Gastrocnemius medialis (tissue), 4 donors: Measurements from ENCODE around the gene GATC. TPM values are rescaled to one million over a fixed set of nuclear protein-coding genes. Genes with fewer than 3 reads are reported as not detected.
"Not testable (repeated sequence)": the region's sequence is repeated elsewhere in the genome, so short reads cannot be mapped to it uniquely, and the experiment has no call there.

Experiments
- ATAC-seq, 2 donors: fragments of 150-250 bp; one replicate each; pipeline ENCODE4 v1.9.1; 2016
- DNase-seq, 2 donors: peaks; one replicate each; pipeline ENCODE4 v3.0.0-alpha.2; 2019
- H3K27ac ChIP-seq, 4 donors: fragments of 200-600 bp; sonication (generic); 1 replicate in 1 of 4; 2 replicates in 3 of 4; pipeline ENCODE4 v1.5.1; 2016 to 2018; ENCODE audit warnings: mild to moderate bottlenecking in 2 of 4, moderate library complexity in 1 of 4
- H3K27me3 ChIP-seq, 3 donors: fragments of 200-600 bp; sonication (generic) in 2 of 3; 1 replicate in 1 of 3; 2 replicates in 2 of 3; pipeline versions ENCODE4 v1.5.1 to v1.6.0; 2016 to 2019; ENCODE audit warnings: mild to moderate bottlenecking in 1 of 3, moderate library complexity in 1 of 3
- H3K36me3 ChIP-seq, 2 donors: fragments of 200-600 bp; sonication (generic) in 1 of 2; one replicate each; pipeline ENCODE4 v1.5.1; 2017 to 2018
- H3K4me1 ChIP-seq, 2 donors: fragments of 200-600 bp; sonication (generic) in 1 of 2; one replicate each; pipeline ENCODE4 v1.5.1; 2016 to 2017; ENCODE audit warnings: mild to moderate bottlenecking in 2 of 2
- H3K4me3 ChIP-seq, 4 donors: fragments of 200-600 bp; sonication (generic) in 3 of 4; 1 replicate in 1 of 4; 2 replicates in 3 of 4; pipeline ENCODE4 v1.5.1; 2016 to 2019; ENCODE audit warnings: mild to moderate bottlenecking in 2 of 4
- H3K9me3 ChIP-seq, 3 donors: fragments of 200-600 bp; sonication (generic) in 2 of 3; 1 replicate in 1 of 3; 2 replicates in 2 of 3; pipeline ENCODE4 v1.5.1; 2016 to 2019
- POLR2A ChIP-seq, 2 donors: fragments of 450-650 bp; IDR thresholded peaks; one replicate each; pipeline ENCODE4 v1.6.1; 2017; ENCODE audit warnings: antibody characterized with exemption in 2 of 2, mild to moderate bottlenecking in 2 of 2, moderate library complexity in 2 of 2
- in situ Hi-C, 4 donors: fragments of 200-750 bp; cut with MboI; loops; one replicate each; pipeline versions ENCODE4 v1.15.0 to v1.8.0; 2017; ENCODE audit warnings: low sequenced_read_pairs in 4 of 4
- intact Hi-C: fragments of 100-400 bp; cut with DNase I; formaldehyde crosslinking; loops from one replicate; pipeline ENCODE4 v1.15.1; 2023; ENCODE audit warnings: low total_unique reads
- total RNA-seq, 4 donors: library from RNA; depleted of rRNA; stranded (reverse); fragments of >200 nt; gene quantifications; one replicate each; pipeline versions ENCODE4 v1.1.0 to v1.2.3, GENCODE V29; 2016
- TF ChIP-seq, protein P1 (sequence below), 5 experiments: fragments of 450-650 bp in 3 of 5; fragments of 200-600 bp in 2 of 5; sonication (generic) in 2 of 5; IDR thresholded peaks in 4 of 5; conservative IDR thresholded peaks in 1 of 5; 1 replicate in 4 of 5; 2 replicates in 1 of 5; pipeline ENCODE4 v1.5.1; 2016 to 2019; ENCODE audit warnings: antibody characterized with exemption in 5 of 5, mild to moderate bottlenecking in 3 of 5, moderate library complexity in 3 of 5

The GATC gene
- total RNA-seq, 4 donors from 2014 or later: 14.5 to 20.7 (median 18.4) TPM

DNA sequence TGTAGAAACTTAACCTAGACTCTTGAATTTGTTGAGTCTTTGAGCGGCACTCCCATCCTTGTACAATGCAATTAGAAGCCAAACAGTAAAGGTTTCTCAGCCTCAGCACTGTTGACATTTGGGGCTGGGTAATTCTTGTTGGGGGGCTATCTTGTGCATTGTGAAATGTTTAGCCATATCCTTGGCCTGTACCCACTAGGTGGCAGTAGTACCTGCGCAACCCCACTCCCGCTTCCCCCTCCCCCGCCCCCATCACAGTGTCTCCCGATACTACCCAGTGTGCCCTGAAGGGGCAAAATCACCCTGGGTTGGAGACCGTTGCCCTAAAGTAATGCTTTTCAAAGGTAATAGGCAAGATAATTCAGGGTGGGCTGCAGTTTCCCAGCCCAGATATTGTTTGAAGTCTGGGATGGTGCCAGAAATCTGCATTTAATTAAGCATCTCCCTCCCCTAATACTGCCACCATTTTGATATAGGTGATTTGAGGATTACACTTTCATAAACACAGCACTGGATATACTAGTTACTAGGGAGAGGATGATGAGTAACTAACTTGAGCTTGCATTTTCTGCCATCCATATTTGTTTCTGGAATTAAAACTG is 6.5 kb upstream of the GATC start:
- Histone ChIP-seq H3K36me3 (peaks cover 0 to 33% of the 10 kb centered on the region in 2 donors), H3K4me3 (peak overlapping the region in 2 of 4 donors; percentile 87 to 92), H3K27ac (peak overlapping the region in 2 of 4 donors; percentile 2 to 98), H3K27me3 (no peaks in the 10 kb centered on the region), H3K4me1 (peaks cover 16 to 21% of the 10 kb centered on the region in 2 donors), H3K9me3 (no peaks in the 10 kb centered on the region)
- DNase-seq: peak; percentile 10 to 46
- intact Hi-C loops (loop anchor here (2.0 to 10.0 kb wide), 6 partner anchors 29 to 577 kb away; partner anchors contain the start of genes C12orf43, CABP1, COQ5 and DYNLL1), in situ Hi-C loops (loop anchor here in 1 of 4 donors (10.0 kb wide), 1 partner anchor 115 kb away; the partner anchor contains the start of gene PLA2G1B)
- TF ChIP-seq, protein P1, sequence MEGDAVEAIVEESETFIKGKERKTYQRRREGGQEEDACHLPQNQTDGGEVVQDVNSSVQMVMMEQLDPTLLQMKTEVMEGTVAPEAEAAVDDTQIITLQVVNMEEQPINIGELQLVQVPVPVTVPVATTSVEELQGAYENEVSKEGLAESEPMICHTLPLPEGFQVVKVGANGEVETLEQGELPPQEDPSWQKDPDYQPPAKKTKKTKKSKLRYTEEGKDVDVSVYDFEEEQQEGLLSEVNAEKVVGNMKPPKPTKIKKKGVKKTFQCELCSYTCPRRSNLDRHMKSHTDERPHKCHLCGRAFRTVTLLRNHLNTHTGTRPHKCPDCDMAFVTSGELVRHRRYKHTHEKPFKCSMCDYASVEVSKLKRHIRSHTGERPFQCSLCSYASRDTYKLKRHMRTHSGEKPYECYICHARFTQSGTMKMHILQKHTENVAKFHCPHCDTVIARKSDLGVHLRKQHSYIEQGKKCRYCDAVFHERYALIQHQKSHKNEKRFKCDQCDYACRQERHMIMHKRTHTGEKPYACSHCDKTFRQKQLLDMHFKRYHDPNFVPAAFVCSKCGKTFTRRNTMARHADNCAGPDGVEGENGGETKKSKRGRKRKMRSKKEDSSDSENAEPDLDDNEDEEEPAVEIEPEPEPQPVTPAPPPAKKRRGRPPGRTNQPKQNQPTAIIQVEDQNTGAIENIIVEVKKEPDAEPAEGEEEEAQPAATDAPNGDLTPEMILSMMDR (IDR thresholded peaks at IDR 0.05 in 4 of 5, conservative IDR thresholded peaks at IDR 0.05 in 1 of 5): peak in 4 of 5 experiments; percentile 21 to 68 (median 50)
- TF ChIP-seq POLR2A (IDR thresholded peaks at IDR 0.05): no peak
- peak in 1 of 2 donors; percentile 55 for ATAC-seq

DNA sequence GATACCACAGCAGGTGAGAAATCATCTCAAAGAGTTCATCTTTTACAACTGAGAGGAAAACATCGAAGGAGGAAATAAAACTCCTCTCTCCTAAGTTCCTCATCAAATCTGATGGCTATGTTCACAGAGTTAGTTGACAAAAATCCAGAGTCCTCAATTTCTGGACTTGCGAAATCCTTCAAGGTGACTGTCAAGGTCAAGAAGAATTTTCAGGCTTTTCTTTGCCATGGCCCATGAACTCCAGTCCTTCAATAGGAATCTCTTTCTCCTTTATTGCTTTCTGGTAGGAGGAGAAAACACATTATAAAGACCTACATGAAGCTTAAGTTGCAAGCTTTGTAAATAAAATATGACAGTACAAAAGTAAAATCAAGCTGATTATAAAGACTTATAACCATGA is 1.6 kb upstream of the GATC start:
- H3K9me3 ChIP-seq: no peaks in the 10 kb centered on the region
- H3K27ac ChIP-seq: peak overlapping the region in 1 of 4 donors; percentile 96
- peaks cover 22 to 23% of the 10 kb centered on the region in 2 donors for H3K4me1 ChIP-seq
- H3K4me3 ChIP-seq: no peak overlapping the region
- H3K36me3 ChIP-seq: peaks cover 0 to 46% of the 10 kb centered on the region in 2 donors
- intact Hi-C loops (loop anchor here (10.0 kb wide), 1 partner anchor 200 kb away; the partner anchor contains the start of gene CABP1), in situ Hi-C loops (no loop called here)
- TF ChIP-seq, protein P1 (IDR thresholded peaks at IDR 0.05 in 4 of 5, conservative IDR thresholded peaks at IDR 0.05 in 1 of 5): no peak
- TF ChIP-seq POLR2A (IDR thresholded peaks at IDR 0.05): no peak
- DNase-seq (no peak), ATAC-seq (no peak)
- H3K27me3 ChIP-seq: no peaks in the 10 kb centered on the region

DNA sequence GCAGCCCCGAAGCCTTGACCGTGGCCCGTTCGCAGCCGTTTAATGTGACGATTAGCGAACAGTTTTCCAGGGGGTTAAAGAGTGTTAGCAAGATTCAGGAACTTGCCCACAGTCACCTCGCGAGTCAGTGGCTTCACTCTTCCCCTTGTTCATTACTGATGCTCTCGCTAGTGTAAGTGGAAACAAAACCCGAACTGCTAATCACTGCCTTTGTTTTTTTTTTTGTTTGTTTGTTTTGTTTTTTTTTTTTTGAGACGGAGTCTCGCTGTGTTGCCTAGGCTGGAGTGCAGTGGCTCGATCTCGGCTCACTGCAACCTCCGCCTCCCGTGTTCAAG is 567 bp downstream of the GATC start:
- Histone ChIP-seq H3K4me3 (peak overlapping the region; percentile 85 to 96 (median 94)), H3K36me3 (peaks cover 0 to 52% of the 10 kb centered on the region in 2 donors), H3K27ac (peak overlapping the region; percentile 82 to 96 (median 88)), H3K4me1 (peaks cover 19 to 20% of the 10 kb centered on the region in 2 donors)
- H3K9me3 ChIP-seq, in situ Hi-C loops, ATAC-seq, DNase-seq, H3K27me3 ChIP-seq: not testable (repeated sequence)
- intact Hi-C loops: loop anchor here (2.0 to 10.0 kb wide), 2 partner anchors 22 to 198 kb away; partner anchors contain the start of genes CABP1 and SRSF9

DNA sequence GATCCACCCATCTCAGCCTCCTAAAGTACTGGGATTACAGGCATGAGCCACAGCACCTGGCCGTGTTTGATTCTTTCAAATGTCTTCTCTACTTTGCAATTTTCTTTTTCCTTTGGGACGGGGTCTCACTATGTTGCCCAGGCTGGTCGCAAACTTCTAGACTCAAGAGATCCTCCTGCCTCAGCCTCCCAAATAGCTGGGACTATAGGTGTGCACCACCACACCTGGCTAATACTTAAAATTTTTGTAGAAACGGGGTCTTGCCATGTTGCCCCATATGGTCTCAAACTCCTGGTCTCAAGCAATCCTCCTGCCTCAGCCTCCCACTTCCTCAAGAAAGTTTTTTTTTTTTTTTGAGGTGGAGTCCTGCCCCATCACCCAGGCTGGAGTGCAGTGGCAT is 1.7 kb downstream of the GATC start:
- ATAC-seq (no peak), DNase-seq (no peak)
- H3K4me3 ChIP-seq: peak overlapping the region in 1 of 4 donors; percentile 95
- no peaks in the 10 kb centered on the region for H3K9me3 ChIP-seq
- peaks cover 19 to 20% of the 10 kb centered on the region in 2 donors for H3K4me1 ChIP-seq
- no peaks in the 10 kb centered on the region for H3K27me3 ChIP-seq
- in situ Hi-C loops: no loop called here
- H3K27ac ChIP-seq: no peak overlapping the region
- intact Hi-C loops: loop anchor here (2.0 to 10.0 kb wide), 2 partner anchors 21 to 197 kb away; partner anchors contain the start of genes CABP1 and SRSF9
- H3K36me3 ChIP-seq: peaks cover 0 to 42% of the 10 kb centered on the region in 2 donors
- TF ChIP-seq, protein P1 (IDR thresholded peaks at IDR 0.05 in 4 of 5, conservative IDR thresholded peaks at IDR 0.05 in 1 of 5): no peak
- no peak for TF ChIP-seq POLR2A (IDR thresholded peaks at IDR 0.05)

DNA sequence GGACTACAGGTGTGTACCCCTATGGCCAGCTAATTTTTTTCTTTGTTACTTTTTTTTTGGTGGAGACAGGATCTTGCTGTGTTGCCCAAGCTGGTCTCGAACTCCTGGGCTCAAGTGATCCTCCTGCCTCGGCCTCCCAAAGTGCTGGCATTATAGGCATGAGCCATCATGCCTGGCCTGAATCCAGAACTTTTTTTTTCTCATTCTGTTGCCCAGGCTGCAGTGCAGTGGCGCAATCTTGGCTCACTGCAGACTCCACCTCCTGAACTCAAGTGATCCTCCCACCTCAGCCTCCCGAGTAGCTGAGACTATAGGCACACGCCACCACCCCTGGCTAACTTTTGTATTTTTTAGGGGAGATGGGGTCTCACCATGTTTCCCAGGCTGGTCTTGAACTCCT is 6.3 kb downstream of the GATC start:
- ATAC-seq: not testable (repeated sequence)

More for the DNA sequence above, 6.3 kb downstream of the GATC start:
- peaks cover 0 to 62% of the 10 kb centered on the region in 2 donors for H3K36me3 ChIP-seq
- in situ Hi-C loops, H3K4me1 ChIP-seq, H3K27ac ChIP-seq, DNase-seq, H3K9me3 ChIP-seq, H3K27me3 ChIP-seq, H3K4me3 ChIP-seq, intact Hi-C loops: not testable (repeated sequence)
